Liver (tissue), 9 donors: ENCODE measurements around the gene MCTP2. TPM values are rescaled to one million over a fixed set of nuclear protein-coding genes. Genes with fewer than 3 reads are reported as not detected.

Experiments used
- DNase-seq: peaks from one replicate; pipeline ENCODE4 v3.0.0-alpha.2; 2017; ENCODE audit warnings: low spot score
- H3K27ac ChIP-seq, 2 donors: one replicate each; pipeline ENCODE4 v1.7.0; 2013; ENCODE audit warnings: inconsistent platforms in 2 of 2, low read length in 2 of 2, control low read depth in 1 of 2, low read depth in 1 of 2, mild to moderate bottlenecking in 1 of 2
- H3K27me3 ChIP-seq, 4 donors: one replicate each; pipeline versions ENCODE4 v1.6.1 to v1.7.0; 2013; ENCODE audit warnings: low read length in 3 of 4, inconsistent platforms in 1 of 4, mild to moderate bottlenecking in 1 of 4, moderate library complexity in 1 of 4; ENCODE audit not compliant: control insufficient read depth in 4 of 4, insufficient read depth in 4 of 4
- H3K36me3 ChIP-seq, 4 donors: one replicate each; pipeline versions ENCODE4 v1.6.1 to v1.7.0; 2013; ENCODE audit warnings: low read length in 3 of 4, mild to moderate bottlenecking in 3 of 4, low read depth in 1 of 4, moderate library complexity in 1 of 4; ENCODE audit not compliant: control insufficient read depth in 4 of 4, insufficient read depth in 3 of 4
- H3K4me1 ChIP-seq, 4 donors: one replicate each; pipeline versions ENCODE4 v1.6.1 to v1.7.0; 2013; ENCODE audit warnings: low read length in 3 of 4, mild to moderate bottlenecking in 3 of 4, moderate library complexity in 1 of 4; ENCODE audit not compliant: control insufficient read depth in 4 of 4, insufficient read depth in 4 of 4
- H3K4me3 ChIP-seq, 3 donors: one replicate each; pipeline versions ENCODE4 v1.6.1 to v1.7.0; 2013; ENCODE audit warnings: low read length in 3 of 3, control low read depth in 1 of 3, low read depth in 1 of 3, mild to moderate bottlenecking in 1 of 3
- H3K9ac ChIP-seq, 2 donors: one replicate each; pipeline ENCODE4 v1.7.0; 2013; ENCODE audit warnings: low read length in 2 of 2, mild to moderate bottlenecking in 2 of 2, moderate library complexity in 2 of 2, control low read depth in 1 of 2, low read depth in 1 of 2
- H3K9me3 ChIP-seq, 4 donors: one replicate each; pipeline versions ENCODE4 v1.6.1 to v1.7.0; 2013; ENCODE audit warnings: low read length in 3 of 4; ENCODE audit not compliant: control insufficient read depth in 4 of 4
- ATF3 ChIP-seq: IDR thresholded peaks from 2 replicates; pipeline ENCODE4 v1.6.1; 2016; ENCODE audit warnings: antibody characterized with exemption
- CTCF ChIP-seq: fragments of 150-350 bp; IDR thresholded peaks from 2 replicates; pipeline ENCODE4 v1.5.1; 2017; ENCODE audit warnings: improper control_type of control experiment, low read depth, low read length; ENCODE audit not compliant: missing input control
- EGR1 ChIP-seq, 2 donors: IDR thresholded peaks; 2 replicates each; pipeline ENCODE4 v1.6.1; 2016 to 2018; ENCODE audit warnings: antibody characterized with exemption in 2 of 2, low read depth in 2 of 2
- FOXA1 ChIP-seq: IDR thresholded peaks from 2 replicates; pipeline ENCODE4 v1.6.1; 2016; ENCODE audit warnings: antibody characterized with exemption
- FOXA2 ChIP-seq: IDR thresholded peaks from 2 replicates; pipeline ENCODE4 v1.6.1; 2016; ENCODE audit warnings: antibody characterized with exemption
- GABPA ChIP-seq, 2 donors: IDR thresholded peaks in 1 of 2; conservative IDR thresholded peaks in 1 of 2; 2 replicates each; pipeline ENCODE4 v1.6.1; 2016; ENCODE audit warnings: antibody characterized with exemption in 2 of 2, mild to moderate bottlenecking in 1 of 2, moderate library complexity in 1 of 2
- HNF4A ChIP-seq, 2 donors: conservative IDR thresholded peaks; 2 replicates each; pipeline ENCODE4 v1.6.1; 2016; ENCODE audit warnings: antibody characterized with exemption in 2 of 2, mild to moderate bottlenecking in 2 of 2
- HNF4G ChIP-seq: IDR thresholded peaks from 2 replicates; pipeline ENCODE4 v1.6.1; 2016; ENCODE audit warnings: antibody characterized with exemption
- JUND ChIP-seq, 2 donors: IDR thresholded peaks; 2 replicates each; pipeline ENCODE4 v1.6.1; 2016; ENCODE audit warnings: antibody characterized with exemption in 2 of 2
- MAX ChIP-seq: IDR thresholded peaks from 2 replicates; pipeline ENCODE4 v1.6.1; 2016; ENCODE audit warnings: antibody characterized with exemption
- NR2F2 ChIP-seq: IDR thresholded peaks from 2 replicates; pipeline ENCODE4 v1.6.1; 2016; ENCODE audit warnings: antibody characterized with exemption
- RAD21 ChIP-seq, 2 donors: IDR thresholded peaks; 2 replicates each; pipeline ENCODE4 v1.6.1; 2016; ENCODE audit warnings: antibody characterized with exemption in 2 of 2, mild to moderate bottlenecking in 2 of 2
- REST ChIP-seq: IDR thresholded peaks from 2 replicates; pipeline ENCODE4 v1.6.1; 2016; ENCODE audit warnings: antibody characterized with exemption, mild to moderate bottlenecking
- RXRA ChIP-seq, 2 donors: IDR thresholded peaks; 2 replicates each; pipeline ENCODE4 v1.6.1; 2017 to 2018; ENCODE audit warnings: antibody characterized with exemption in 2 of 2, mild to moderate bottlenecking in 1 of 2
- SP1 ChIP-seq: IDR thresholded peaks from 2 replicates; pipeline ENCODE4 v1.6.1; 2018; ENCODE audit warnings: antibody characterized with exemption, mild to moderate bottlenecking
- TAF1 ChIP-seq: conservative IDR thresholded peaks from 2 replicates; pipeline ENCODE4 v1.6.1; 2016; ENCODE audit warnings: antibody characterized with exemption, mild to moderate bottlenecking
- YY1 ChIP-seq: IDR thresholded peaks from 2 replicates; pipeline ENCODE4 v1.6.1; 2016; ENCODE audit warnings: antibody characterized with exemption, mild to moderate bottlenecking
- ZBTB33 ChIP-seq: IDR thresholded peaks from 2 replicates; pipeline ENCODE4 v1.6.1; 2016; ENCODE audit warnings: antibody characterized with exemption
- WGBS: extraction: QIAGEN DNeasy Blood & Tissue Kit; methylation state at CpG from one replicate; pipeline ENCODE4 v1.1.7; 2013; 5-methylcytosine and 5-hydroxymethylcytosine counted together
- polyA plus RNA-seq, 2 donors: library from polyadenylated mRNA; stranded (reverse) in 1 of 2; unstranded in 1 of 2; fragments of 200-250 nt in 1 of 2; fragments of >200 nt in 1 of 2; fragmentation: Nextera tagmentation in 1 of 2; extraction: Ambion mirVana in 1 of 2; gene quantifications; one replicate each; pipeline versions ENCODE4 v1.2.1 to v1.2.3, GENCODE V29; 2013 to 2015
- total RNA-seq, 2 donors: library from RNA; depleted of rRNA; stranded (reverse); fragments of >200 nt; gene quantifications; one replicate each; pipeline ENCODE4 v1.2.3, GENCODE V29; 2014
- donor health status: healthy.
- donor health status: healthy.
- donor health status: healthy.
- donor health status: healthy.
- donor health status: healthy.

Gene MCTP2
- total and polyA plus RNA-seq, 4 donors: 0.43 to 9.9 (median 3.5) TPM

- no peak overlapping the region for H3K4me3 ChIP-seq
- no peaks in the 10 kb centered on the region for H3K36me3 ChIP-seq
- H3K27me3 ChIP-seq: peaks cover 0 to 2% (median 0%) of the 10 kb centered on the region in 4 donors
- no peak overlapping the region for H3K27ac ChIP-seq
- TF ChIP-seq YY1 (no peak), ATF3 (no peak), EGR1 (IDR thresholded peaks at IDR 0.05; ENCODE audit: low read depth in 2 of 2) (no peak), GABPA (IDR thresholded peaks at IDR 0.05 in 1 of 2, conservative IDR thresholded peaks at IDR 0.05 in 1 of 2) (no peak), TAF1 (no peak), RAD21 (IDR thresholded peaks at IDR 0.05) (no peak), REST (no peak), MAX (no peak), FOXA1 (no peak), HNF4G (no peak), NR2F2 (no peak), ZBTB33 (no peak), SP1 (no peak), RXRA (IDR thresholded peaks at IDR 0.05) (no peak), JUND (IDR thresholded peaks at IDR 0.05) (no peak), CTCF (no peak), FOXA2 (no peak), HNF4A (conservative IDR thresholded peaks at IDR 0.05) (no peak)
- H3K4me1 ChIP-seq: no peaks in the 10 kb centered on the region
- no peaks in the 10 kb centered on the region for H3K9me3 ChIP-seq
- no peak for DNase-seq
- WGBS: 86% methylated on average over 2 of the region's 2 CpGs
- no peak overlapping the region for H3K9ac ChIP-seq
These were observed 180.5 kb downstream of the MCTP2 start for GRCh38 chr15:94411846-94412245.
